ENCODE results near the gene ANO2.

The ANO2 gene

GRCh38 chr12:5742258-5742657, 202.8 kb downstream of the ANO2 start:
- no peak overlapping the region for H4K91ac ChIP-seq (ENCODE audit: low read depth, low read length, poor library complexity)
- H3K9ac ChIP-seq (ENCODE audit: low read depth, low read length, poor library complexity), result no peak overlapping the region
- no peak overlapping the region for H3K14ac ChIP-seq (ENCODE audit: low read length)
- WGBS, 2 donors (ENCODE audit: extremely low coverage in 2 of 2, insufficient read length in 2 of 2, insufficient replicate concordance in 1 of 2), result no CpG with 5 or more reads among the region's 2 CpGs
- H3K4ac ChIP-seq (ENCODE audit: low read length), result no peak overlapping the region
- no peak overlapping the region for H2AFZ ChIP-seq (ENCODE audit: low read length)
- no peak overlapping the region for H3K27ac ChIP-seq (replicated peaks; ENCODE audit: low read length)
- no peaks in the 10 kb centered on the region for H3K36me3 ChIP-seq (replicated peaks in 1 of 2; ENCODE audit: control insufficient read depth in 2 of 2, insufficient read depth in 2 of 2, low read length in 2 of 2)
- H2BK15ac ChIP-seq (ENCODE audit: low read length), result no peak overlapping the region
- no peak overlapping the region for H3K18ac ChIP-seq (ENCODE audit: low read length)
- H3K9me3 ChIP-seq (replicated peaks in 1 of 2; ENCODE audit: control insufficient read depth in 2 of 2, insufficient read depth in 1 of 2, low read depth in 1 of 2, low read length in 2 of 2), result no peaks in the 10 kb centered on the region
- H2BK120ac ChIP-seq (ENCODE audit: low read depth, low read length), result no peak overlapping the region
- no peak overlapping the region for H3K4me3 ChIP-seq (ENCODE audit: low read length in 2 of 2)
- no peak overlapping the region for H4K8ac ChIP-seq (ENCODE audit: low read depth, low read length)
- H2AK5ac ChIP-seq (ENCODE audit: low read depth, low read length), result no peak overlapping the region
- DNase-seq (ENCODE audit: low spot score), result no peak
- H3K79me1 ChIP-seq (ENCODE audit: low read depth, low read length), result no peaks in the 10 kb centered on the region
- no peak overlapping the region for H3K4me2 ChIP-seq (ENCODE audit: insufficient read depth, low read length, poor library complexity, severe bottlenecking)
- no peak overlapping the region for H2BK12ac ChIP-seq (ENCODE audit: low read length)
- H3K23ac ChIP-seq (ENCODE audit: low read depth, low read length, poor library complexity), result no peak overlapping the region
- peaks cover 0 to 1% of the 10 kb centered on the region in 2 donors for H3K4me1 ChIP-seq (ENCODE audit: control insufficient read depth in 2 of 2, insufficient read depth in 1 of 2, low read depth in 1 of 2, low read length in 2 of 2)
- no peak overlapping the region for H2BK5ac ChIP-seq (ENCODE audit: low read length)
- no peaks in the 10 kb centered on the region for H3K27me3 ChIP-seq (ENCODE audit: control insufficient read depth in 3 of 3, insufficient read depth in 3 of 3, low read depth in 1 of 3, low read length in 3 of 3)

- Histone ChIP-seq H2BK15ac (ENCODE audit: low read length) (no peak overlapping the region), H2BK5ac (ENCODE audit: low read length) (no peak overlapping the region), H3K23ac (ENCODE audit: low read depth, low read length, poor library complexity) (no peak overlapping the region), H2AFZ (ENCODE audit: low read length) (no peak overlapping the region), H3K4me1 (ENCODE audit: control insufficient read depth in 2 of 2, insufficient read depth in 1 of 2, low read depth in 1 of 2, low read length in 2 of 2) (peaks cover 0 to 1% of the 10 kb centered on the region in 2 donors), H3K9me3 (replicated peaks in 1 of 2; ENCODE audit: control insufficient read depth in 2 of 2, insufficient read depth in 1 of 2, low read depth in 1 of 2, low read length in 2 of 2) (no peaks in the 10 kb centered on the region), H4K8ac (ENCODE audit: low read depth, low read length) (no peak overlapping the region), H3K4me2 (ENCODE audit: insufficient read depth, low read length, poor library complexity, severe bottlenecking) (no peak overlapping the region), H3K79me1 (ENCODE audit: low read depth, low read length) (no peaks in the 10 kb centered on the region), H3K4ac (ENCODE audit: low read length) (no peak overlapping the region), H2BK120ac (ENCODE audit: low read depth, low read length) (no peak overlapping the region), H3K4me3 (ENCODE audit: low read length in 2 of 2) (no peak overlapping the region), H2BK12ac (ENCODE audit: low read length) (no peak overlapping the region), H4K91ac (ENCODE audit: low read depth, low read length, poor library complexity) (no peak overlapping the region), H3K36me3 (replicated peaks in 1 of 2; ENCODE audit: control insufficient read depth in 2 of 2, insufficient read depth in 2 of 2, low read length in 2 of 2) (no peaks in the 10 kb centered on the region), H2AK5ac (ENCODE audit: low read depth, low read length) (no peak overlapping the region), H3K14ac (ENCODE audit: low read length) (no peak overlapping the region), H3K27ac (replicated peaks; ENCODE audit: low read length) (no peak overlapping the region), H3K27me3 (ENCODE audit: control insufficient read depth in 3 of 3, insufficient read depth in 3 of 3, low read depth in 1 of 3, low read length in 3 of 3) (no peaks in the 10 kb centered on the region), H3K18ac (ENCODE audit: low read length) (no peak overlapping the region), H3K9ac (ENCODE audit: low read depth, low read length, poor library complexity) (no peak overlapping the region)
- no CpG with 5 or more reads among the region's 5 CpGs for WGBS, 2 donors (ENCODE audit: extremely low coverage in 2 of 2, insufficient read length in 2 of 2, insufficient replicate concordance in 1 of 2)
- DNase-seq (ENCODE audit: low spot score), result no peak
These were observed 205.1 kb downstream of the ANO2 start for GRCh38 chr12:5739917-5740316.

GRCh38 chr12:5737778-5738177, 207.3 kb downstream of the ANO2 start:
- H3K4me2 ChIP-seq (ENCODE audit: insufficient read depth, low read length, poor library complexity, severe bottlenecking), result no peak overlapping the region
- H3K79me1 ChIP-seq (ENCODE audit: low read depth, low read length), result no peaks in the 10 kb centered on the region
- H3K27ac ChIP-seq (replicated peaks; ENCODE audit: low read length), result no peak overlapping the region
- H3K9ac ChIP-seq (ENCODE audit: low read depth, low read length, poor library complexity), result no peak overlapping the region
- no peak overlapping the region for H3K4ac ChIP-seq (ENCODE audit: low read length)
- H3K23ac ChIP-seq (ENCODE audit: low read depth, low read length, poor library complexity), result no peak overlapping the region
- no peak overlapping the region for H3K18ac ChIP-seq (ENCODE audit: low read length)
- no peak overlapping the region for H4K91ac ChIP-seq (ENCODE audit: low read depth, low read length, poor library complexity)
- H2BK12ac ChIP-seq (ENCODE audit: low read length), result no peak overlapping the region
- H3K4me1 ChIP-seq (ENCODE audit: control insufficient read depth in 2 of 2, insufficient read depth in 1 of 2, low read depth in 1 of 2, low read length in 2 of 2), result peaks cover 0 to 1% of the 10 kb centered on the region in 2 donors
- H3K27me3 ChIP-seq (ENCODE audit: control insufficient read depth in 3 of 3, insufficient read depth in 3 of 3, low read depth in 1 of 3, low read length in 3 of 3), result no peaks in the 10 kb centered on the region
- H2BK5ac ChIP-seq (ENCODE audit: low read length), result no peak overlapping the region
- no peak for DNase-seq (ENCODE audit: low spot score)
- no peak overlapping the region for H2AK5ac ChIP-seq (ENCODE audit: low read depth, low read length)
- no CpG with 5 or more reads among the region's 3 CpGs for WGBS, 2 donors (ENCODE audit: extremely low coverage in 2 of 2, insufficient read length in 2 of 2, insufficient replicate concordance in 1 of 2)
- H3K36me3 ChIP-seq (replicated peaks in 1 of 2; ENCODE audit: control insufficient read depth in 2 of 2, insufficient read depth in 2 of 2, low read length in 2 of 2), result no peaks in the 10 kb centered on the region
- H2BK120ac ChIP-seq (ENCODE audit: low read depth, low read length), result no peak overlapping the region
- H2AFZ ChIP-seq (ENCODE audit: low read length), result no peak overlapping the region
- no peak overlapping the region for H4K8ac ChIP-seq (ENCODE audit: low read depth, low read length)
- H3K4me3 ChIP-seq (ENCODE audit: low read length in 2 of 2), result no peak overlapping the region
- H3K9me3 ChIP-seq (replicated peaks in 1 of 2; ENCODE audit: control insufficient read depth in 2 of 2, insufficient read depth in 1 of 2, low read depth in 1 of 2, low read length in 2 of 2), result no peaks in the 10 kb centered on the region
- H2BK15ac ChIP-seq (ENCODE audit: low read length), result no peak overlapping the region
- H3K14ac ChIP-seq (ENCODE audit: low read length), result no peak overlapping the region

GRCh38 chr12:5736527-5736926, 208.5 kb downstream of the ANO2 start:
- Histone ChIP-seq H3K4me3 (ENCODE audit: low read length in 2 of 2) (no peak overlapping the region), H3K4me1 (ENCODE audit: control insufficient read depth in 2 of 2, insufficient read depth in 1 of 2, low read depth in 1 of 2, low read length in 2 of 2) (no peaks in the 10 kb centered on the region), H2BK120ac (ENCODE audit: low read depth, low read length) (no peak overlapping the region), H4K8ac (ENCODE audit: low read depth, low read length) (no peak overlapping the region), H4K91ac (ENCODE audit: low read depth, low read length, poor library complexity) (no peak overlapping the region), H3K4ac (ENCODE audit: low read length) (no peak overlapping the region), H3K23ac (ENCODE audit: low read depth, low read length, poor library complexity) (no peak overlapping the region), H3K9ac (ENCODE audit: low read depth, low read length, poor library complexity) (no peak overlapping the region), H2BK12ac (ENCODE audit: low read length) (no peak overlapping the region), H3K27me3 (ENCODE audit: control insufficient read depth in 3 of 3, insufficient read depth in 3 of 3, low read depth in 1 of 3, low read length in 3 of 3) (no peaks in the 10 kb centered on the region), H3K9me3 (replicated peaks in 1 of 2; ENCODE audit: control insufficient read depth in 2 of 2, insufficient read depth in 1 of 2, low read depth in 1 of 2, low read length in 2 of 2) (no peaks in the 10 kb centered on the region), H2BK15ac (ENCODE audit: low read length) (no peak overlapping the region), H2AK5ac (ENCODE audit: low read depth, low read length) (no peak overlapping the region), H3K27ac (replicated peaks; ENCODE audit: low read length) (no peak overlapping the region), H3K18ac (ENCODE audit: low read length) (no peak overlapping the region), H3K79me1 (ENCODE audit: low read depth, low read length) (no peaks in the 10 kb centered on the region), H3K4me2 (ENCODE audit: insufficient read depth, low read length, poor library complexity, severe bottlenecking) (no peak overlapping the region), H2BK5ac (ENCODE audit: low read length) (no peak overlapping the region), H3K14ac (ENCODE audit: low read length) (no peak overlapping the region), H2AFZ (ENCODE audit: low read length) (no peak overlapping the region), H3K36me3 (replicated peaks in 1 of 2; ENCODE audit: control insufficient read depth in 2 of 2, insufficient read depth in 2 of 2, low read length in 2 of 2) (no peaks in the 10 kb centered on the region)
- no peak for DNase-seq (ENCODE audit: low spot score)
- no CpG with 5 or more reads among the region's 5 CpGs for WGBS, 2 donors (ENCODE audit: extremely low coverage in 2 of 2, insufficient read length in 2 of 2, insufficient replicate concordance in 1 of 2)
